ENCODE results near the gene FKBP4. TPM values are rescaled to one million over a fixed set of nuclear protein-coding genes. Genes with fewer than 3 reads are reported as not detected.
A peak's percentile ranks its signal among the peaks of the same experiment; 100 is the strongest.

FKBP4 gene
- total RNA-seq, 1 experiment from 2014 or later: 162 TPM

DNA sequence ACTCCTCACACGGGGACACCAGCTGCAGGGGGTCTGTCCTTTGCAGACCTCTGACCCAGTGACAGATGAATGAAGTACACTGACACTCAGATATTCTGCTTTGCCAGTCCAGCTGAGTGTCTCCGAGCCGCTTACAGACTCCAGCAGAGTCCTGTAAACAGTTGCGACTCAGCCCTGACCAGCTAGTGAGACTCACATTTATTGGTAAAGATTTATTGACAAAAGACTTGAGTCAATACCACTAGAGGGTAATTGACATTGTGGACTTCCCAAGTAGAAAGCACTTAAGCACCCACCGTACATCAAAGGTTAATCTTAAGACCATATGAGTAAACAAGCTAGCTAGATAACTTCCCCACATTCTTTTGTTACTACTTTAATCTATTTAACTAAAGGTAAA, 9.8 kb upstream of the FKBP4 start:
- Histone ChIP-seq H3K4me2 (ENCODE audit: low read length) (no peak overlapping the region), H2AFZ (ENCODE audit: low read length) (no peak overlapping the region), H3K27ac (ENCODE audit: low read length) (no peak overlapping the region), H4K20me1 (ENCODE audit: low read length) (no peaks in the 10 kb centered on the region), H3K4me1 (ENCODE audit: insufficient read depth, low read length) (peaks cover 5% of the 10 kb centered on the region; the same call in 1 of the 2 replicates), H3K27me3 (ENCODE audit: low read length) (peaks cover 37% of the 10 kb centered on the region), H3F3A (ENCODE audit: low read length, unreplicated experiment) (no peaks in the 10 kb centered on the region), H3K36me3 (ENCODE audit: low read depth, low read length) (no peaks in the 10 kb centered on the region), H3K79me2 (ENCODE audit: low read length) (no peaks in the 10 kb centered on the region), H3K9me2 (replicated peaks; ENCODE audit: low read length) (no peaks in the 10 kb centered on the region), H3K4me3 (ENCODE audit: low read length) (no peak overlapping the region), H3K9me3 (ENCODE audit: low read length) (no peaks in the 10 kb centered on the region), H3K9ac (ENCODE audit: low read length) (no peak overlapping the region)
- DNase-seq (peak; percentile 41), ATAC-seq (peak; percentile 66)
- TF ChIP-seq, protein P1, sequence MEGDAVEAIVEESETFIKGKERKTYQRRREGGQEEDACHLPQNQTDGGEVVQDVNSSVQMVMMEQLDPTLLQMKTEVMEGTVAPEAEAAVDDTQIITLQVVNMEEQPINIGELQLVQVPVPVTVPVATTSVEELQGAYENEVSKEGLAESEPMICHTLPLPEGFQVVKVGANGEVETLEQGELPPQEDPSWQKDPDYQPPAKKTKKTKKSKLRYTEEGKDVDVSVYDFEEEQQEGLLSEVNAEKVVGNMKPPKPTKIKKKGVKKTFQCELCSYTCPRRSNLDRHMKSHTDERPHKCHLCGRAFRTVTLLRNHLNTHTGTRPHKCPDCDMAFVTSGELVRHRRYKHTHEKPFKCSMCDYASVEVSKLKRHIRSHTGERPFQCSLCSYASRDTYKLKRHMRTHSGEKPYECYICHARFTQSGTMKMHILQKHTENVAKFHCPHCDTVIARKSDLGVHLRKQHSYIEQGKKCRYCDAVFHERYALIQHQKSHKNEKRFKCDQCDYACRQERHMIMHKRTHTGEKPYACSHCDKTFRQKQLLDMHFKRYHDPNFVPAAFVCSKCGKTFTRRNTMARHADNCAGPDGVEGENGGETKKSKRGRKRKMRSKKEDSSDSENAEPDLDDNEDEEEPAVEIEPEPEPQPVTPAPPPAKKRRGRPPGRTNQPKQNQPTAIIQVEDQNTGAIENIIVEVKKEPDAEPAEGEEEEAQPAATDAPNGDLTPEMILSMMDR (conservative IDR thresholded peaks at IDR 0.05; ENCODE audit: low read depth, low read length): no peak
- no peak for TF ChIP-seq EZH2phosphoT487 (IDR thresholded peaks at IDR 0.05; ENCODE audit: borderline replicate concordance, low read length)
- TF ChIP-seq EZH2 (IDR thresholded peaks at IDR 0.05; ENCODE audit: low read length, unreplicated experiment): no peak
- POLR2A ChIA-PET (ENCODE audit: unreplicated experiment): no interaction called here
- CTCF ChIA-PET: no interaction called here
- BruUV-seq (replicated peaks): no TSS peak
- intact Hi-C loops (cut with micrococcal nuclease): no loop called here

DNA sequence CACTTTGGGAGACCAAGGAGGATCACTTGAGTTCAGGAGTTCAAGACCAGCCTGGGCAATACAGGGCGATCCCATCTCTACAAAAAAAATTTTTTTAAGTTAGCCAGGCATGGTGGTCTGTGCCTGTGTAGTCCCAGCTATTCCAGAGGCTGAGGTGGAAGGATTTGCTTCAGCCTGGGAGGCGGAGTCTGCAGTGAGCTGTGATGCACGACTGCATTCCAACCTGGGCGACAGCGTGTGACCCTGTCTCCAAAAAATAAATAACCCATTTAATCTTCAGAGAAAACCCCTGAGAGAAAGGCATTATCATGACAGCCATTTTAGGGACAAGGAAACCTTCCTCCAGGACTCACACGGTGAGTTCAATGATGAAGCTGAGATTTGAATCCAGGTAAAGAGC, 3.7 kb upstream of the FKBP4 start:
- no peaks in the 10 kb centered on the region for H3K9me2 ChIP-seq (replicated peaks; ENCODE audit: low read length)
- no peak overlapping the region for H3K27ac ChIP-seq (ENCODE audit: low read length)
- H3K27me3 ChIP-seq (ENCODE audit: low read length): no peaks in the 10 kb centered on the region
- H2AFZ ChIP-seq (ENCODE audit: low read length): no peak overlapping the region
- intact Hi-C loops (cut with micrococcal nuclease): no loop called here
- H3K79me2 ChIP-seq (ENCODE audit: low read length): peaks cover 6% of the 10 kb centered on the region
- H3K9me3 ChIP-seq (ENCODE audit: low read length): no peaks in the 10 kb centered on the region
- ATAC-seq: no peak
- POLR2A ChIA-PET (ENCODE audit: unreplicated experiment): no interaction called here
- TF ChIP-seq, protein P1 (conservative IDR thresholded peaks at IDR 0.05; ENCODE audit: low read depth, low read length): no peak
- TF ChIP-seq EZH2 (IDR thresholded peaks at IDR 0.05; ENCODE audit: low read length, unreplicated experiment) (no peak), EZH2phosphoT487 (IDR thresholded peaks at IDR 0.05; ENCODE audit: borderline replicate concordance, low read length) (no peak)
- peaks cover 3% of the 10 kb centered on the region for H4K20me1 ChIP-seq (ENCODE audit: low read length)
- H3K4me2 ChIP-seq (ENCODE audit: low read length): no peak overlapping the region
- H3K9ac ChIP-seq (ENCODE audit: low read length): no peak overlapping the region
- CTCF ChIA-PET: no interaction called here
- H3K36me3 ChIP-seq (ENCODE audit: low read depth, low read length): no peaks in the 10 kb centered on the region
- H3K4me3 ChIP-seq (ENCODE audit: low read length): no peak overlapping the region
- H3F3A ChIP-seq (ENCODE audit: low read length, unreplicated experiment): no peaks in the 10 kb centered on the region
- DNase-seq: no peak
- H3K4me1 ChIP-seq (ENCODE audit: insufficient read depth, low read length): peaks cover 6% of the 10 kb centered on the region; the same call in 1 of the 2 replicates
- no TSS peak for BruUV-seq (replicated peaks)

- TF ChIP-seq, protein P1 (conservative IDR thresholded peaks at IDR 0.05; ENCODE audit: low read depth, low read length): no peak
- no peak for TF ChIP-seq EZH2phosphoT487 (IDR thresholded peaks at IDR 0.05; ENCODE audit: borderline replicate concordance, low read length)
- no peak for TF ChIP-seq EZH2 (IDR thresholded peaks at IDR 0.05; ENCODE audit: low read length, unreplicated experiment)
- no TSS peak for BruUV-seq (replicated peaks)
- intact Hi-C loops (cut with micrococcal nuclease): no loop called here
- DNase-seq: no peak
- Histone ChIP-seq H3F3A (ENCODE audit: low read length, unreplicated experiment) (no peaks in the 10 kb centered on the region), H3K27me3 (ENCODE audit: low read length) (no peaks in the 10 kb centered on the region), H4K20me1 (ENCODE audit: low read length) (peaks cover 21% of the 10 kb centered on the region), H3K9me2 (replicated peaks; ENCODE audit: low read length) (no peaks in the 10 kb centered on the region), H3K9ac (ENCODE audit: low read length) (no peak overlapping the region), H3K36me3 (ENCODE audit: low read depth, low read length) (peaks cover 14% of the 10 kb centered on the region), H3K9me3 (ENCODE audit: low read length) (no peaks in the 10 kb centered on the region), H3K4me2 (ENCODE audit: low read length) (no peak overlapping the region), H3K4me1 (ENCODE audit: insufficient read depth, low read length) (peaks cover 21% of the 10 kb centered on the region), H3K27ac (ENCODE audit: low read length) (no peak overlapping the region), H3K4me3 (ENCODE audit: low read length) (no peak overlapping the region), H3K79me2 (ENCODE audit: low read length) (peaks cover 24% of the 10 kb centered on the region), H2AFZ (ENCODE audit: low read length) (no peak overlapping the region)
- ChIA-PET CTCF (no interaction called here), POLR2A (ENCODE audit: unreplicated experiment) (no interaction called here)
- no peak for ATAC-seq
Measured at GRCh38 chr12:2792671-2793500, 1.9 kb upstream of the FKBP4 start.
